ENCODE results near the gene FOLR2. TPM values are rescaled to one million over a fixed set of nuclear protein-coding genes. Genes with fewer than 3 reads are reported as not detected.

The FOLR2 gene
- total and polyA plus RNA-seq, 2 donors (not counting 1 experiment from before 2014, with no cell fraction given) = 1.5 to 4.7 TPM

DNA sequence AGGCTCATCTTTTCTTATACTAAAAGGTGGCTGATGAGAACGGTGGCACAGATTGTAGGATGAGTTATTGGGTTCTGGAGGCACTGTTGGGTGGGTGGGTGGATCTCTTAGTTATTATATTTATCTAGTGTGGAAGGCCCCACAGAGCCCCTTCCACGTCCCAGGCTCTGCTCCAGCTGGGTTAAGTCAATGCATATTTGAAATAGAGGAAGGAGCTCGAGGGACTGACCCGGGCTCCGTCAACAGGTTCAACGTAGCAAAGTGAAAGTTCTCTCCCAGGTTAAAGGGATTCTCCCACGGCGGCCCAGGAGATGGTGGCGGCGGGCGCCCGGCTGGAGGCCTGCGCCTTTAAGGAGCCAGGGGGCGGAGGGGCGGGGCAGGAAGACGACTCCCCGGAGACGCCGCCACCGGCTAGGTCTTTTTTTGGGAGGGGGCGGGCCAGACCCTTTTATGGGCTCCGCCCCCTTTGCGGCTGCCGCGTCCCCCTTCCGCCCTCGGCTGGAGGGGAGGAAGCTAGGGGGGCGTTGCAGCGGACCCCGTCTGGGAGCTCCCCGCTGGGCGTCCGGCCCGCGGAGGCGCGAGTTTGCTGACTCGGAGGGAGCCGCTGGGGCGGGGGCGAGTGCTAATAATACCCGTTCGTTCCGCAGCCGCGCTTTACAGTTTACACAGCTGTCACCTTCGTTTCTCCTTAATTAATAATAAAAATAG, 6.5 kb downstream of the FOLR2 start:
- peaks cover 51% of the 10 kb centered on the region for H3K4me1 Mint-ChIP-seq
- TF ChIP-seq EZH2 (IDR thresholded peaks at IDR 0.05; ENCODE audit: borderline replicate concordance, insufficient read depth, low read depth, low read length, poor library complexity, severe bottlenecking) = no peak
- TF ChIP-seq, protein P1, sequence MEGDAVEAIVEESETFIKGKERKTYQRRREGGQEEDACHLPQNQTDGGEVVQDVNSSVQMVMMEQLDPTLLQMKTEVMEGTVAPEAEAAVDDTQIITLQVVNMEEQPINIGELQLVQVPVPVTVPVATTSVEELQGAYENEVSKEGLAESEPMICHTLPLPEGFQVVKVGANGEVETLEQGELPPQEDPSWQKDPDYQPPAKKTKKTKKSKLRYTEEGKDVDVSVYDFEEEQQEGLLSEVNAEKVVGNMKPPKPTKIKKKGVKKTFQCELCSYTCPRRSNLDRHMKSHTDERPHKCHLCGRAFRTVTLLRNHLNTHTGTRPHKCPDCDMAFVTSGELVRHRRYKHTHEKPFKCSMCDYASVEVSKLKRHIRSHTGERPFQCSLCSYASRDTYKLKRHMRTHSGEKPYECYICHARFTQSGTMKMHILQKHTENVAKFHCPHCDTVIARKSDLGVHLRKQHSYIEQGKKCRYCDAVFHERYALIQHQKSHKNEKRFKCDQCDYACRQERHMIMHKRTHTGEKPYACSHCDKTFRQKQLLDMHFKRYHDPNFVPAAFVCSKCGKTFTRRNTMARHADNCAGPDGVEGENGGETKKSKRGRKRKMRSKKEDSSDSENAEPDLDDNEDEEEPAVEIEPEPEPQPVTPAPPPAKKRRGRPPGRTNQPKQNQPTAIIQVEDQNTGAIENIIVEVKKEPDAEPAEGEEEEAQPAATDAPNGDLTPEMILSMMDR (IDR thresholded peaks at IDR 0.05) = peak; percentile 29
- peak overlapping the region; percentile 99 for H3K4me2 ChIP-seq (replicated peaks; ENCODE audit: low read depth, low read length, poor library complexity, severe bottlenecking)

More for the DNA sequence above, 6.5 kb downstream of the FOLR2 start:
- Histone ChIP-seq H3K27ac (ENCODE audit: low read length in 2 of 2) (peak overlapping the region; percentile 83 to 89), H3K4me1 (ENCODE audit: control insufficient read depth in 2 of 2, insufficient read depth in 2 of 2, low read length in 2 of 2) (peaks cover 29 to 44% of the 10 kb centered on the region in 2 donors), H3K36me3 (replicated peaks in 1 of 2; ENCODE audit: control extremely low read depth in 1 of 2, control insufficient read depth in 1 of 2, extremely low read depth in 1 of 2, insufficient read depth in 2 of 2, low read length in 1 of 2) (no peaks in the 10 kb centered on the region), H3K27me3 (replicated peaks in 1 of 4; ENCODE audit: control extremely low read depth in 1 of 4, control insufficient read depth in 3 of 4, insufficient read depth in 4 of 4, low read length in 3 of 4) (no peaks in the 10 kb centered on the region), H3K9me3 (ENCODE audit: control extremely low read depth in 1 of 3, control insufficient read depth in 2 of 3, insufficient read depth in 1 of 3, low read length in 2 of 3) (no peaks in the 10 kb centered on the region), H3K9ac (ENCODE audit: low read length) (peak overlapping the region; percentile 81), H4K20me1 (ENCODE audit: control insufficient read depth, insufficient read depth, low read length, poor library complexity, severe bottlenecking) (no peaks in the 10 kb centered on the region), H3K79me2 (ENCODE audit: control insufficient read depth, insufficient read depth, low read length) (peaks cover 13% of the 10 kb centered on the region), H3K4me3 (ENCODE audit: control extremely low read depth in 1 of 5, extremely low read depth in 1 of 5, insufficient read depth in 1 of 5, low read depth in 2 of 5, low read length in 4 of 5) (peak overlapping the region; percentile 50 to 91 (median 81)), H2AFZ (ENCODE audit: insufficient read depth, low read depth, low read length, poor library complexity, severe bottlenecking) (peak overlapping the region; percentile 84)
- Mint-ChIP-seq H3K27me3 (no peaks in the 10 kb centered on the region), H3K4me3 (peak overlapping the region; percentile 93), H3K9me3 (ENCODE audit: insufficient read depth) (no peaks in the 10 kb centered on the region), H3K27ac (peak overlapping the region; percentile 96)
- DNase-seq (peak; percentile 94), ATAC-seq (ENCODE audit: low read depth) (peak; percentile 75)
- WGBS (ENCODE audit: insufficient coverage) = under 1% methylated on average over 35 of the region's 47 CpGs
- intact Hi-C loops (cut with micrococcal nuclease) = loop anchor here (1.0 to 10.0 kb wide), 14 partner anchors 40 to 1759 kb away; partner anchors contain the start of genes ANAPC15, ARAP1, ATG16L2 and CLPB
- CTCF ChIA-PET = interaction anchor here (0.8 to 2.3 kb wide), 10 partner anchors 11 to 295 kb away, joined by 3 to 20 read pairs (median 3); partner anchors contain the start of gene XNDC1N
- POLR2A ChIA-PET = interaction anchor here (0.8 to 1.5 kb wide), 8 partner anchors 11 to 245 kb away, joined by 3 to 11 read pairs (median 4); partner anchors contain the start of genes ANAPC15 and CLPB
